Activated CD4-positive, alpha-beta T cell treated with anti-CD3 and anti-CD28 coated beads, Interleukin-2, amount 50 U/mL, for 4 hours (primary cell): ENCODE measurements around the gene TBX1.

ENCODE experiments used
- DNase-seq, 2 experiments: peaks; one replicate each; pipeline ENCODE4 v3.0.0-alpha.2; 2020

Gene TBX1

GRCh38 chr22:19801340-19802000 lies 40.9 kb downstream of the TBX1 start:
- DNase-seq = no peak

GRCh38 chr22:19802001-19802893 lies 41.7 kb downstream of the TBX1 start:
- no peak for DNase-seq

GRCh38 chr22:19802894-19803735 lies 42.5 kb downstream of the TBX1 start:
- DNase-seq = no peak

GRCh38 chr22:19803736-19804267 lies 43.2 kb downstream of the TBX1 start:
- DNase-seq = no peak

- no peak for DNase-seq
These were observed 45.2 kb downstream of the TBX1 start for GRCh38 chr22:19805821-19806212.

DNA sequence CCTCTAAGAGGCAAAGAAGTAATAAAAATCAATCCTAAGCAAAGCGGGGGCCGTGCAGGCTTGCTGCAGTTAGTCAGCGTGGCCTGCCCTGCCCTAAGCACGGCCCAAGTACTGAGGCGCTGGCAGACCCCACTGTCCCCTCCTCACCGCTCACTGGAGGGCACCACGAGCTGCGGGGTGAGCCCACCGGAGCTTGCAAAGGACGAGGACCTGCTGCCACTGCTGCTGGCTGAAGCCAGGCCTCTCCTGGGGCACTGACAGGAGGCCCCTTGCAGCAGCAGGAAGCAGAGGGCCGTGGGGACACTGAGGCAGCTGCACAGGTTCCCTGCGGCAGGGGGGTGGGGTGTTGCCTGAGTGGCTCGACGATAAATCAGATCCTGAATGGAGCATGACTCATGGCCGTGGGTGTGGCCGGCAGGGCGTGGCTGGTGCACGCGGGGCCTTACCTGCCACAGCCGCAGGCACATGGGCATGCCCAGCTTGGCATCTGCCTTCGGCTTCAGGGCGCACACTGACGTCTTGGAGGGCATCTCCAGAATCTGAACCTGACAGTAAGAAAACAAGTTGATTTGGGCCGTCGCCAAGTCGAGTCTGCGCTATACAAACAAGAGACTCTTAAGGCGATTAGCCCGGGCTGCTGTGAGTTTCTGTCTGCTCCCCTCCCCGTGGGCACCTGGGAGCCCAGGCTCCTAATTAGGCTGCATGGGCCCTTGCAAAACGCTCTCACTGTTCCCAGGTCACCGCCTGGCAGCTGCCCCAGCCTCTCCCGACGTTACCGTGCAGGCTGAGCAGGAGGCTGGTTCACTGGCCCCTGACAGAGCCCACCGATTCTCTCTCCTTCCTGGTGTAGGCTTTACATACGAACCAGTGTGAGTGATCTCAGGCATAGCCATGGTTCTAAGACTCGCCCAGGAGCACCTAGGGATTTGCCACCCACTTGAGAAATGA lies 45.9 kb downstream of the TBX1 start:
- no peak for DNase-seq

- DNase-seq = no peak
These were observed 46.8 kb downstream of the TBX1 start for GRCh38 chr22:19807161-19807913.

DNA sequence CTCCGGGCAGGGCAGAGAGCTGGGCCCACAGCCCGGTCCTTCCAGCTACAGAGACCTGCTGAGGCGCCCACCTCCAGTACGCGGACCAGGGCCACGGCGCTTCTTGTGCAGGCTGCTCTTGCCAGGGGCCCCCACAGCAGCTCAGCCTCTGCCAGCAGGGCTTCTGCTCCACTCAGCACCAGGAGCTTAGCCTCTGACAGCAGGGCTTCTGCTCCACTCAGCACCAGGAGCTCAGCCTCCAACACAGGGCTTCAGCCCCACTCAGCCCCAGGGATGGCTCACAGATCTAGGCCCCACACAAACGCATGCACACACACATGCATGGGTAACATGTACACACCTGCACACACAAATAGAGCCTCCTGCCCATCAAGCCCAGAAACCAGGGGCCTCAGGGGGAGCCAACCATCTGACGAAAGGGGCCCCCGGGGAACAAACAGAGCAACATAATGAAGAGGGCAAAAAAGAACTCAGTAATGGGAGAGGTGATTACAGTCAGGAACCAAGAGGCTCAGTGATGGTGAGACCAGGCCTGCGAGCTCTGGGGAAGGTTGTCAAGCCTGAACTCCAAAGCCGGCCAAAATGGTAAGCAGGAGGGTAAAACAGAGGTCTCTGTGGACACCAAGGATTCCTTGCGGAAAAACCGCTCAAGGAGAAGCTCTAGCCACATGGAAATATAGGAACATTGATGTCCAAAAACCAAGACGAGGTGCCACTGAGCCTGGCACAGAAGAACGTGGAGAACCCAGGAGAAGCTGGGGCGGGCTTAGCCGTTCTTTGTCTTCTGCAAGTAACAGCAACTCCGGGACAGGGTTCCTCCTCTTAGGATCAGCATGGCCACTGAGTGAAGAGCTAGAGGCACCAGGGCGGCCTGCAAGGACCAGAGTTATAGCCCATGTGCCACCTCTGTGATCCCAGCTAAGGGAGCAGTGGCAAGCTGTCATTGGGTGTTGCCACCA lies 47.6 kb downstream of the TBX1 start:
- DNase-seq = no peak

DNA sequence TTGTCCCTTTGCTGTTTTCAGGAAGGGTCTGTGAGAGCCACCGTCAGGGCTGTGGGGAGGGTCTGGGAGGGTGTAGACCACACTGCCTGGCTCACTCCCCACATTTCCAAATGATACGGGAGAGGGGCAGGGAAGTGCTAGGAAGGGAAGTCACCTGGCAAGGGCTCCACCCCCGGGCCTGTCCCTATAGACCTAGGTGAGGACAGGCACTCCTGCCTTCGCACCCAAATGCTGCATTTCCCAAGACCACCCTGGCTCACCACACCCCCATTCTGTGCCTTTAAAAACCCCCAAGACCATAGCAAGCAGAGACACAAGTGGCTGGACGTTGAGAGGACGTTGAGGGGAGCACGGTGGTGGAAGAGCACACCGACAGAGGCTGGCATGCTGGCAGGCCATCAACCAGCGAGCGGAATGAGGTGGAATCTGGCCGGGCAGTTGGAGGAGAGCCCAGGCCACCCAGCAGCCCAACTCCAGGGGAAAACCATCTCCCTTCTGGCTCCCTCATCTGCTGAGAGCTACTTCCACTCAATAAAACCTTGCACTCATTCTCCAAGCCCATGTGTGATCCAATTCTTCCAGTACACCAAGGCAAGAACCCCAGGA lies 48.4 kb downstream of the TBX1 start:
- DNase-seq = no peak

DNA sequence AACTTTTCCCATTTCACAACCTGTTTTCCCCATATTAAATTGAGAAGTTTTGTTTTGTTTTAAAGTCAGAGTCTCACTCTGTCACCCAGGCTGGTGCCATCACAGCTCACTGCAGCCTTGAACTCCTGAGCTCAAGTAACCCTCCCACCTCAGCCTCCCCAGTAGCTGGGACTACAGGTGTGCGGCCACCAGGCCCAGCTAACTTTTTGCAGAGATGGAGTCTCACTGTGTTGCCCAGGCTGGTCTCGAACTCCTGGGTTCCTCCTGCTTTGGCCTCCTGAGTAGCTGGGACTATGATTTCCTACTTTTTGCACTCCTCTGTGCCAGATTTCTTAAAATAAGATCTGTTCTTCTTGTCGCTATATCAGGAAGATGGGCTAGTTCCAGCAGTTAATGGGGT lies 49.2 kb downstream of the TBX1 start:
- no peak for DNase-seq

DNA sequence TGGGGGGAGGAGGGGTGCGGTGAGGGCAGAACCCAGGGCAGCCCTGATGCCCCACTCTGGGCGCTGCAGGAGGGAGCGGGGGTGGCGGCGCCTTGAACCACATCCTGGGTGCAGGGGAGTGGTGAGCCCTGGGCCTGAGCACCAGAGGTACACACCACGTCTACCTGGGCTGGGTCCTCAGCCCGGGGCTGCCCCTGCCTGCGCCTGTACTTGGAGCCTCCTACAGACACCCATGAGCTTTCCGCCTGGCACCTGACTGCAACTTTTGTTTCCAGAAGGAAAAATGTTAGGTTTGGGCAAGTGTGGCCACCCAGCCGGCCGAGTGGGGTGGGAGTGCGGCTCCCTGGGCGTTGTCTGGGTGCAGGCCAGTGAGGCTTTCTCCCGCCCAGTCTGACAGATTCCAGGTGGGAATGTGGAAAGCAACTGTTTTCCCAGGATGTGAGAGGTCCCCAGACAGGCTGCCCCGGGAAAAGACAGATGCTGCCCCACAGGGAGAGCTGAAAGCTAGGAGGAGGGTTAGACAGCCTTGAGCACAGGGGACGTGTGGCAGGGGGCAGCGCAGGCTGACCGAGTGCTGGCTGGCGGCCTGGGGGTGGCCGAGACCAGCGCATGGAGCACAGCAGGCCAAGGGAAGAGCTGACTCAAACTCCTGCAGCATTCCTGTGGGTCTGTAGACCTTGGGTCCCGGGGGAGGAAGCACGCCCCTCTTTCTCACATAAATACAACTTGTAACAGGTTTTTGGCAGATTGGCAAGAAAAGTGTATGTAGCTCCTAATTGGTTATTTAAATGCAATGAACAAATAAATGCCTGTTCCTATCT lies 50.0 kb downstream of the TBX1 start:
- no peak for DNase-seq

DNA sequence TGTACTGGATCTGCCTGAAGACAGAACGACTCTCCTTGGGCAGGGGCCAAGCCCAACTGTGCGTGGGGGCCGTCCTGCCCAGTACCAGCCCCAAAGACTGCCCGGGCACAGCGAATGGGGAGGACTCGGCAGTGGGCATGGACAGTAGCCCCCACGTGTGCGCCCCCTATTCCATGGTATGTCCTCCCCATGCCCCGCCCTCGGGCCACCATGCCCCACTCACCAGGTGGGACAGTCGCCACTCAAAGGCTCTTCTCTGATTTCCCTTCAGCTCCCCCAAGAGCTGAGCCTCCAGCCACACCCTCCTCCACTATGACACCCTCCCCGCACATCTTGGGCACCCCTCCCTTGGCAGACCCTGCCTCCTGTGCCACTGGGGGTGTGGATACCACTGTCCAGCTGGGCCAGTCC lies 50.6 kb downstream of the TBX1 start:
- no peak for DNase-seq

- no peak for DNase-seq
These were observed 51.5 kb downstream of the TBX1 start for GRCh38 chr22:19811811-19812771.

GRCh38 chr22:19812910-19813309 lies 52.3 kb downstream of the TBX1 start:
- DNase-seq = no peak

DNA sequence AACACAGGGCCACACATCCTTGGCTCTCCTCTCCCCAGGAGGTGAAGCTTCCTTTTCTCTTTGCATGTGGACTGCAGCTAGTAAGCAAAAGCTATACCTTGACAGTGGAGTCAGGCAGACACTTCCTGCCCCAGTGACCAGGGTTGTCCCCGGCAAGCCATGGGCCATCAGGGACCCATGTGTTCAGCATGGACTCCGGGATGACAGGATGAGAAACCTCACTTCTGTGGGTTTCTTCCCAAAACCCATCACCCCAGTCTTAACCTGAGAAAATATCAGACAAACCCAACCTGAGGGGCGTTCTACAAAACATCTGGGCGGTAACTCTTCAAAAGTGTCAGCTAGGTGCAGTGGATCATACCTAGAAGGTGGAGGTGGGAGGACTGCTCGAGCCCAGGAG lies 53.9 kb downstream of the TBX1 start:
- no peak for DNase-seq

- DNase-seq = no peak
These were observed 54.7 kb downstream of the TBX1 start for GRCh38 chr22:19815093-19815822.
